ENCODE data around the gene OSBPL2.

The OSBPL2 gene

DNA sequence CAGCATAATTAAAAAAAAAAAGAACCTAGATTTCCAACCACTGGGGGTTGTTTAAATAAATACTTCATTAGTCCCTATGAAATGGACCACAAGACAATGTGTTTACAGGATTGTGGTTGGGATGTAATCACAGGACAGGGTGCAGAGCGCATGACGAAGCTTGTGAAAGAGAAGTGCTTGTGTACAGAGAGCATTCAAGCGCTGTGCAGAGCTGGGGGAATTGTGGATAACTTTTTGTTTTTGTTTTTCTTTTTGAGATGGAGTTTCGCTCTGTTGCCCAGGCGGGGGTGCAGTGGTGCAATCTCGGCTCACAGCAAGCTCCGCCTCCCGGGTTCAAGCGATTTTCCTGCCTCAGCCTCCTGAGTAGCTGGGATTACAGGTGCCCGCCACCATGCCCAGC lies 106.5 kb downstream of the OSBPL2 start:
- DNase-seq (ENCODE audit: low read depth), result no peak
